Measurements from ENCODE around the gene RERE.
A peak's percentile ranks its signal among the peaks of the same experiment; 100 is the strongest.

Gene RERE

GRCh38 chr1:8666389-8667167 is 150.9 kb downstream of the RERE start:
- no peaks in the 10 kb centered on the region for H3K36me3 ChIP-seq (ENCODE audit: control insufficient read depth, insufficient read depth, low read length)
- no peak overlapping the region for H3K9ac ChIP-seq (ENCODE audit: low read length)
- H3K27me3 ChIP-seq (ENCODE audit: control insufficient read depth, insufficient read depth, low read length), result no peaks in the 10 kb centered on the region
- H3K27ac ChIP-seq (ENCODE audit: low read depth, low read length), result no peak overlapping the region
- no peak overlapping the region for H3K4me3 ChIP-seq (ENCODE audit: low read depth, low read length)
- no peaks in the 10 kb centered on the region for H3K9me3 ChIP-seq (ENCODE audit: control insufficient read depth, insufficient read depth, low read depth, low read length)
- peaks cover 71% of the 10 kb centered on the region for H3K4me1 ChIP-seq (ENCODE audit: control insufficient read depth, insufficient read depth, low read length)

- Histone ChIP-seq H3K9me3 (ENCODE audit: control insufficient read depth, insufficient read depth, low read depth, low read length) (no peaks in the 10 kb centered on the region), H3K27me3 (ENCODE audit: control insufficient read depth, insufficient read depth, low read length) (no peaks in the 10 kb centered on the region), H3K4me1 (ENCODE audit: control insufficient read depth, insufficient read depth, low read length) (peaks cover 73% of the 10 kb centered on the region), H3K27ac (ENCODE audit: low read depth, low read length) (no peak overlapping the region), H3K9ac (ENCODE audit: low read length) (no peak overlapping the region), H3K4me3 (ENCODE audit: low read depth, low read length) (no peak overlapping the region), H3K36me3 (ENCODE audit: control insufficient read depth, insufficient read depth, low read length) (no peaks in the 10 kb centered on the region)
Observed at GRCh38 chr1:8665833-8666232, 151.6 kb downstream of the RERE start.

- H3K4me3 ChIP-seq (ENCODE audit: low read depth, low read length), result no peak overlapping the region
- H3K9ac ChIP-seq (ENCODE audit: low read length), result no peak overlapping the region
- H3K27me3 ChIP-seq (ENCODE audit: control insufficient read depth, insufficient read depth, low read length), result no peaks in the 10 kb centered on the region
- no peak overlapping the region for H3K27ac ChIP-seq (ENCODE audit: low read depth, low read length)
- no peaks in the 10 kb centered on the region for H3K9me3 ChIP-seq (ENCODE audit: control insufficient read depth, insufficient read depth, low read depth, low read length)
- no peaks in the 10 kb centered on the region for H3K36me3 ChIP-seq (ENCODE audit: control insufficient read depth, insufficient read depth, low read length)
- peaks cover 71% of the 10 kb centered on the region for H3K4me1 ChIP-seq (ENCODE audit: control insufficient read depth, insufficient read depth, low read length)
Observed at GRCh38 chr1:8664887-8665286, 152.6 kb downstream of the RERE start.

GRCh38 chr1:8663915-8664329 is 153.5 kb downstream of the RERE start:
- H3K27me3 ChIP-seq (ENCODE audit: control insufficient read depth, insufficient read depth, low read length), result no peaks in the 10 kb centered on the region
- no peak overlapping the region for H3K27ac ChIP-seq (ENCODE audit: low read depth, low read length)
- H3K9me3 ChIP-seq (ENCODE audit: control insufficient read depth, insufficient read depth, low read depth, low read length), result no peaks in the 10 kb centered on the region
- no peak overlapping the region for H3K4me3 ChIP-seq (ENCODE audit: low read depth, low read length)
- H3K9ac ChIP-seq (ENCODE audit: low read length), result no peak overlapping the region
- H3K36me3 ChIP-seq (ENCODE audit: control insufficient read depth, insufficient read depth, low read length), result no peaks in the 10 kb centered on the region
- peaks cover 70% of the 10 kb centered on the region for H3K4me1 ChIP-seq (ENCODE audit: control insufficient read depth, insufficient read depth, low read length)

- Histone ChIP-seq H3K9me3 (ENCODE audit: control insufficient read depth, insufficient read depth, low read depth, low read length) (no peaks in the 10 kb centered on the region), H3K27me3 (ENCODE audit: control insufficient read depth, insufficient read depth, low read length) (no peaks in the 10 kb centered on the region), H3K27ac (ENCODE audit: low read depth, low read length) (no peak overlapping the region), H3K9ac (ENCODE audit: low read length) (no peak overlapping the region), H3K4me3 (ENCODE audit: low read depth, low read length) (no peak overlapping the region), H3K36me3 (ENCODE audit: control insufficient read depth, insufficient read depth, low read length) (no peaks in the 10 kb centered on the region), H3K4me1 (ENCODE audit: control insufficient read depth, insufficient read depth, low read length) (peaks cover 67% of the 10 kb centered on the region)
Observed at GRCh38 chr1:8663090-8663802, 154.2 kb downstream of the RERE start.

- H3K4me1 ChIP-seq (ENCODE audit: control insufficient read depth, insufficient read depth, low read length), result peaks cover 62% of the 10 kb centered on the region
- H3K36me3 ChIP-seq (ENCODE audit: control insufficient read depth, insufficient read depth, low read length), result no peaks in the 10 kb centered on the region
- H3K27me3 ChIP-seq (ENCODE audit: control insufficient read depth, insufficient read depth, low read length), result no peaks in the 10 kb centered on the region
- H3K9ac ChIP-seq (ENCODE audit: low read length), result no peak overlapping the region
- no peaks in the 10 kb centered on the region for H3K9me3 ChIP-seq (ENCODE audit: control insufficient read depth, insufficient read depth, low read depth, low read length)
- no peak overlapping the region for H3K27ac ChIP-seq (ENCODE audit: low read depth, low read length)
- H3K4me3 ChIP-seq (ENCODE audit: low read depth, low read length), result no peak overlapping the region
Observed at GRCh38 chr1:8662380-8663072, 154.9 kb downstream of the RERE start.

GRCh38 chr1:8661185-8662110 is 156.0 kb downstream of the RERE start:
- Histone ChIP-seq H3K36me3 (ENCODE audit: control insufficient read depth, insufficient read depth, low read length) (no peaks in the 10 kb centered on the region), H3K9ac (ENCODE audit: low read length) (no peak overlapping the region), H3K4me3 (ENCODE audit: low read depth, low read length) (no peak overlapping the region), H3K9me3 (ENCODE audit: control insufficient read depth, insufficient read depth, low read depth, low read length) (no peaks in the 10 kb centered on the region), H3K4me1 (ENCODE audit: control insufficient read depth, insufficient read depth, low read length) (peaks cover 56% of the 10 kb centered on the region), H3K27ac (ENCODE audit: low read depth, low read length) (0 out of 2 replicates have a peak overlapping the region, but pooled peaks have one; percentile 15), H3K27me3 (ENCODE audit: control insufficient read depth, insufficient read depth, low read length) (no peaks in the 10 kb centered on the region)

- Histone ChIP-seq H3K36me3 (ENCODE audit: control insufficient read depth, insufficient read depth, low read length) (peaks cover 8% of the 10 kb centered on the region), H3K4me1 (ENCODE audit: control insufficient read depth, insufficient read depth, low read length) (peaks cover 46% of the 10 kb centered on the region), H3K9ac (ENCODE audit: low read length) (no peak overlapping the region), H3K9me3 (ENCODE audit: control insufficient read depth, insufficient read depth, low read depth, low read length) (no peaks in the 10 kb centered on the region), H3K4me3 (ENCODE audit: low read depth, low read length) (no peak overlapping the region), H3K27me3 (ENCODE audit: control insufficient read depth, insufficient read depth, low read length) (no peaks in the 10 kb centered on the region), H3K27ac (ENCODE audit: low read depth, low read length) (0 out of 2 replicates have a peak overlapping the region, but pooled peaks have one; percentile 15)
Observed at GRCh38 chr1:8660411-8660828, 157.0 kb downstream of the RERE start.

GRCh38 chr1:8659593-8659992 is 157.8 kb downstream of the RERE start:
- peaks cover 8% of the 10 kb centered on the region for H3K36me3 ChIP-seq (ENCODE audit: control insufficient read depth, insufficient read depth, low read length)
- no peaks in the 10 kb centered on the region for H3K27me3 ChIP-seq (ENCODE audit: control insufficient read depth, insufficient read depth, low read length)
- no peak overlapping the region for H3K27ac ChIP-seq (ENCODE audit: low read depth, low read length)
- peaks cover 39% of the 10 kb centered on the region for H3K4me1 ChIP-seq (ENCODE audit: control insufficient read depth, insufficient read depth, low read length)
- H3K9ac ChIP-seq (ENCODE audit: low read length), result no peak overlapping the region
- no peaks in the 10 kb centered on the region for H3K9me3 ChIP-seq (ENCODE audit: control insufficient read depth, insufficient read depth, low read depth, low read length)
- H3K4me3 ChIP-seq (ENCODE audit: low read depth, low read length), result no peak overlapping the region

- no peaks in the 10 kb centered on the region for H3K9me3 ChIP-seq (ENCODE audit: control insufficient read depth, insufficient read depth, low read depth, low read length)
- H3K4me3 ChIP-seq (ENCODE audit: low read depth, low read length), result no peak overlapping the region
- peaks cover 10% of the 10 kb centered on the region; the same call in 1 of the 2 replicates for H3K4me1 ChIP-seq (ENCODE audit: control insufficient read depth, insufficient read depth, low read length)
- peaks cover 24% of the 10 kb centered on the region for H3K36me3 ChIP-seq (ENCODE audit: control insufficient read depth, insufficient read depth, low read length)
- no peak overlapping the region for H3K9ac ChIP-seq (ENCODE audit: low read length)
- H3K27ac ChIP-seq (ENCODE audit: low read depth, low read length), result no peak overlapping the region
- no peaks in the 10 kb centered on the region for H3K27me3 ChIP-seq (ENCODE audit: control insufficient read depth, insufficient read depth, low read length)
Observed at GRCh38 chr1:8653878-8654277, 163.6 kb downstream of the RERE start.

All from HUES6 (cell line).